SW 1271 (cell line): Measurements from ENCODE around the gene OR1E2.
"Not testable (repeated sequence)": the region's sequence is repeated elsewhere in the genome, so short reads cannot be mapped to it uniquely, and the experiment has no call there.

ENCODE experiments used
- DNase-seq, 2 experiments: peaks; one replicate each; lab custom pipeline; 2025; lab: John Stamatoyannopoulos, UW

Gene OR1E2

GRCh38 chr17:3433741-3434140 is at the start of gene OR1E2:
Gene OR1E2 (minus strand): TSS chr17:3433841. CDS start chr17:3433841, 0 bp downstream.
- no peak for DNase-seq

GRCh38 chr17:3482852-3483251 is 49.2 kb upstream of the OR1E2 start:
- no peak for DNase-seq

- DNase-seq = no peak
Measured at GRCh38 chr17:3479988-3480387, 46.3 kb upstream of the OR1E2 start.

- no peak for DNase-seq
Measured at GRCh38 chr17:3475812-3476610, 42.4 kb upstream of the OR1E2 start, which contains the start of gene ASPA. Gene ASPA (plus strand): TSS chr17:3475997. CDS start chr17:3476160, 163 bp downstream.

GRCh38 chr17:3475251-3475685 is 41.6 kb upstream of the OR1E2 start:
- DNase-seq = no peak

GRCh38 chr17:3474212-3474611 is 40.6 kb upstream of the OR1E2 start:
- no peak for DNase-seq

- DNase-seq = no peak
Measured at GRCh38 chr17:3472137-3472536, 38.5 kb upstream of the OR1E2 start.

- no peak for DNase-seq
Measured at GRCh38 chr17:3471599-3471998, 38.0 kb upstream of the OR1E2 start, which contains the start of gene SPATA22. Gene SPATA22 (minus strand): TSS chr17:3471819. CDS start chr17:3469325, 2,494 bp downstream.

- no peak for DNase-seq
Measured at GRCh38 chr17:3469529-3469928, 35.9 kb upstream of the OR1E2 start.

GRCh38 chr17:3466355-3466754 is 32.7 kb upstream of the OR1E2 start:
- not testable (repeated sequence) for DNase-seq

- peak in 1 of 2 experiments; percentile 10 for DNase-seq
Measured at GRCh38 chr17:3448059-3448665, 14.5 kb upstream of the OR1E2 start.

GRCh38 chr17:3447625-3448024 is 14.0 kb upstream of the OR1E2 start:
- DNase-seq = peak in 1 of 2 experiments; percentile 23

GRCh38 chr17:3440451-3440850 is 6.8 kb upstream of the OR1E2 start:
- no peak for DNase-seq

GRCh38 chr17:3438368-3438767 is 4.7 kb upstream of the OR1E2 start:
- DNase-seq = no peak

GRCh38 chr17:3433215-3433614 is 426 bp downstream of the OR1E2 start:
- DNase-seq = not testable (repeated sequence)

- DNase-seq = no peak
Measured at GRCh38 chr17:3418222-3418621, 15.4 kb downstream of the OR1E2 start.

GRCh38 chr17:3415610-3416009 is 18.0 kb downstream of the OR1E2 start:
- DNase-seq = no peak

GRCh38 chr17:3412216-3412615 is 21.4 kb downstream of the OR1E2 start:
- DNase-seq = not testable (repeated sequence)

- no peak for DNase-seq
Measured at GRCh38 chr17:3411070-3411469, 22.6 kb downstream of the OR1E2 start, which contains the start of gene OR3A3. Gene OR3A3 (plus strand): TSS chr17:3411370.

GRCh38 chr17:3403856-3404255 is 29.8 kb downstream of the OR1E2 start:
- not testable (repeated sequence) for DNase-seq

- no peak for DNase-seq
Measured at GRCh38 chr17:3401786-3402185, 31.9 kb downstream of the OR1E2 start.

GRCh38 chr17:3400055-3400454 is 33.6 kb downstream of the OR1E2 start:
- DNase-seq = no peak

- DNase-seq = no peak
Measured at GRCh38 chr17:3398310-3398709, 35.3 kb downstream of the OR1E2 start, which contains the start of gene OR1E1. Gene OR1E1 (minus strand): TSS chr17:3398410. CDS start chr17:3398410, 0 bp downstream.
